Measurements from ENCODE around the gene ZNF740. TPM values are rescaled to one million over a fixed set of nuclear protein-coding genes. Genes with fewer than 3 reads are reported as not detected.

The ZNF740 gene
- total RNA-seq, 4 donors from 2014 or later: 14.9 to 27.7 (median 17.4) TPM

GRCh38 chr12:53217931-53218307 lies 37.4 kb downstream of the ZNF740 start:
- no CpG with 5 or more reads among the region's 3 CpGs for WGBS, 2 donors (ENCODE audit: low coverage in 1 of 2)
- H3K36me3 ChIP-seq: peaks cover 0 to 36% of the 10 kb centered on the region in 2 donors
- ATAC-seq: no peak
- peak overlapping the region; percentile 7 to 99 (median 96) for H3K27ac ChIP-seq
- H3K27me3 ChIP-seq: no peaks in the 10 kb centered on the region
- H3K9me3 ChIP-seq: no peaks in the 10 kb centered on the region
- TF ChIP-seq POLR2AphosphoS5 (IDR thresholded peaks at IDR 0.05) (no peak), EP300 (IDR thresholded peaks at IDR 0.05) (no peak), POLR2A (IDR thresholded peaks at IDR 0.05) (no peak), CTCF (IDR thresholded peaks at IDR 0.05) (no peak)
- H3K4me1 ChIP-seq: peaks cover 0 to 97% (median 46%) of the 10 kb centered on the region in 3 donors
- peak overlapping the region in 1 of 2 donors; percentile 71 for H3K4me3 ChIP-seq

GRCh38 chr12:53218551-53219291 lies 38.2 kb downstream of the ZNF740 start:
- H3K27me3 ChIP-seq: no peaks in the 10 kb centered on the region
- no peaks in the 10 kb centered on the region for H3K9me3 ChIP-seq
- no peak for ATAC-seq
- peaks cover 0 to 28% of the 10 kb centered on the region in 2 donors for H3K36me3 ChIP-seq
- TF ChIP-seq POLR2A (IDR thresholded peaks at IDR 0.05) (no peak), CTCF (IDR thresholded peaks at IDR 0.05) (no peak), POLR2AphosphoS5 (IDR thresholded peaks at IDR 0.05) (no peak), EP300 (IDR thresholded peaks at IDR 0.05) (no peak)
- WGBS, 2 donors (ENCODE audit: low coverage in 1 of 2): 15 to 21% methylated on average over 6 to 8 of the region's 30 CpGs
- H3K4me1 ChIP-seq: peaks cover 0 to 97% (median 50%) of the 10 kb centered on the region in 3 donors
- peak overlapping the region; percentile 62 to 71 for H3K4me3 ChIP-seq
- peak overlapping the region; percentile 7 to 99 (median 96) for H3K27ac ChIP-seq

GRCh38 chr12:53219292-53219955 lies 38.9 kb downstream of the ZNF740 start:
- WGBS, 2 donors (ENCODE audit: low coverage in 1 of 2): 3 to 7% methylated on average over 3 to 21 of the region's 27 CpGs
- H3K27me3 ChIP-seq: no peaks in the 10 kb centered on the region
- H3K36me3 ChIP-seq: peaks cover 0 to 21% of the 10 kb centered on the region in 2 donors
- no peaks in the 10 kb centered on the region for H3K9me3 ChIP-seq
- TF ChIP-seq POLR2A (IDR thresholded peaks at IDR 0.05): no peak
- TF ChIP-seq EP300 (IDR thresholded peaks at IDR 0.05): no peak
- TF ChIP-seq CTCF (IDR thresholded peaks at IDR 0.05): peak in 1 of 4 experiments; percentile 2
- peak; percentile 24 for TF ChIP-seq POLR2AphosphoS5 (IDR thresholded peaks at IDR 0.05)
- peak overlapping the region; percentile 62 to 71 for H3K4me3 ChIP-seq
- H3K4me1 ChIP-seq: peaks cover 0 to 97% (median 55%) of the 10 kb centered on the region in 3 donors
- peak overlapping the region; percentile 7 to 99 (median 96) for H3K27ac ChIP-seq
- no peak for ATAC-seq

- Histone ChIP-seq H3K4me3 (peak overlapping the region; percentile 62 to 71), H3K4me1 (peaks cover 0 to 97% (median 62%) of the 10 kb centered on the region in 3 donors), H3K9me3 (no peaks in the 10 kb centered on the region), H3K27me3 (no peaks in the 10 kb centered on the region), H3K27ac (peak overlapping the region; percentile 7 to 99 (median 96)), H3K36me3 (peaks cover 0 to 14% of the 10 kb centered on the region in 2 donors)
- ATAC-seq: no peak
- 0% methylated on average over 7 to 15 of the region's 53 CpGs for WGBS, 2 donors (ENCODE audit: low coverage in 1 of 2)
- TF ChIP-seq POLR2AphosphoS5 (IDR thresholded peaks at IDR 0.05) (no peak), EP300 (IDR thresholded peaks at IDR 0.05) (no peak), CTCF (IDR thresholded peaks at IDR 0.05) (no peak), POLR2A (IDR thresholded peaks at IDR 0.05) (no peak)
Observed at GRCh38 chr12:53219956-53220693, 39.6 kb downstream of the ZNF740 start.

Measured in gastroesophageal sphincter (tissue), 4 donors.